SIG-M5 treated with dmso at 0.1 percent for 504 hours (cell line): ENCODE data around the gene CD48.

Experiments
- DNase-seq: peaks from one replicate; lab custom pipeline; 2025; ENCODE audit not compliant: unreplicated experiment; lab: John Stamatoyannopoulos, UW

CD48 gene

GRCh38 chr1:160680399-160680798 is 31.2 kb downstream of the CD48 start:
- no peak for DNase-seq

DNA sequence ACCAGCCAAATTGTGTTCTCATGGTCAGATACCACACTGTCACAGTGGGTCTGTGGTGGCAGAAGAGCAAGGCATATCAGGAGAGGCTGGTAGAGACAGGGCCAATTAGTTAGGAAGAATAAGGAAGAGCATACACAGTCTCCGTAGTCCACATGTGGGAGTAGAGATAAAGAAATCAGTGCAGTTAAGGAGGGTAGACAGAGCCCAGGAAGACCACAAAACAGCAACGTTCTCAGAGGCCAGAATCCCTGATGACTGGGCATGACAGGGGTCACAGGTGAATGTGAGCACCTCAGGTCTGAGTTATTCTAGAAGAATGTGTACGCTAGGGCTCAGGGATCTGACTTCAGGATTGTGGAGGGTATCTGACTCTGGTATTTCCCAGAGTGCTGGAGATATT is 31.7 kb downstream of the CD48 start:
- DNase-seq, result no peak

GRCh38 chr1:160676869-160677597 is 34.6 kb downstream of the CD48 start:
- no peak for DNase-seq

DNA sequence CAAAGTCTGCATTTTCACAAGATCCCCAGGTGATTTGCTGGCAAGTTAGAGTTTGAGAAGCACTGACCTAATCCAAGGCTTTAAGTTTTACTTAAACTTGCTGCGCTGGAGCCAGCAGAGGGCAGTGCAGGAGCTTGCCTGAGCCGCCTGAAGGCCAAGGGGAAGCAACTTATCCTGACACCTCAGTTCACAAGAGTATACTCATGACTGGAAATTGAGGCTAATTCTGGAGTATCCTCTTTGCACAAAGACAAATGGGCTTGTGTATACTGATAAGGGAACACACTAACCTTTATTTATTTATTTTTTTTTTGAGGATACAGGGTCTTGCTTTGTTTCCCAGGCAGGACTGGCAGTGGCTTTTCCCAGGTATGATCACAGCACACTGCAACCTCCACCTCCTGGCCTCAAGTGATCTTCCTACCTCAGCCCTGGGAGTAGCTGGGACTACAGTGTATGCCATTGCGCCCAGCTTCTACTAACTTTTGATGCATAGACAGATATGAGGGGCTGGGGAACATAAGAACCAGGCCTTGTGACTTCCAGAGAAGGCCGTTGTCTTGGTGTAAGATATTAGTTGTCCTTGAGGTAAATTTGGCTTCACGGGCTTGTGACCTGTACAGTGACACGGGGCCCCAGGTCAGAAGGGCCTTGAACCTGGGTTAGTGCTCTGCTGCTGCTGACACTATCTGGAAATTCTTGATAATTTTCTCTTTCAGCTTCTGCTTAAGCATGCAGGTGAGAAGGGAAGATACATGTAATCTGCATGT is 35.8 kb downstream of the CD48 start:
- peak; percentile 76 for DNase-seq

DNA sequence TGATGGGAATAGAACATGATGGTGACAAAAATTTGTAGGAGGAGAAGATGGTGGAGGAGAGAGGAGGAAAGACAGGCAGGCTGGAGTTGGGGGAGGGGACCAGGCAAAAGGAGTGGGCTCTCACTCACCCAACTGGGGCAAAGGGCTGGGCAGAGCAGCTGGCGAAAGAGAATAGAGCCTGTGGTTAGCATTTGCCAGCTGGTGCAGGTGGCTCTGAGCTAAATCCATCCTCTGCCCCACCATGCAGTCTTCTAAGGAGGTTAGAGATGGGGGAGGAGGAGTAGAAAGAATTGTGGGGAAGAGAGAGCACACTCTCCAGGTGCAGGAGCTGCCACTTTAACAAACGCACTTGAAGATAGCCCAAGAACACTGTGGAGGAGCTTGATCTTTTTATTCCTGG is 37.2 kb downstream of the CD48 start:
- DNase-seq, result no peak

DNA sequence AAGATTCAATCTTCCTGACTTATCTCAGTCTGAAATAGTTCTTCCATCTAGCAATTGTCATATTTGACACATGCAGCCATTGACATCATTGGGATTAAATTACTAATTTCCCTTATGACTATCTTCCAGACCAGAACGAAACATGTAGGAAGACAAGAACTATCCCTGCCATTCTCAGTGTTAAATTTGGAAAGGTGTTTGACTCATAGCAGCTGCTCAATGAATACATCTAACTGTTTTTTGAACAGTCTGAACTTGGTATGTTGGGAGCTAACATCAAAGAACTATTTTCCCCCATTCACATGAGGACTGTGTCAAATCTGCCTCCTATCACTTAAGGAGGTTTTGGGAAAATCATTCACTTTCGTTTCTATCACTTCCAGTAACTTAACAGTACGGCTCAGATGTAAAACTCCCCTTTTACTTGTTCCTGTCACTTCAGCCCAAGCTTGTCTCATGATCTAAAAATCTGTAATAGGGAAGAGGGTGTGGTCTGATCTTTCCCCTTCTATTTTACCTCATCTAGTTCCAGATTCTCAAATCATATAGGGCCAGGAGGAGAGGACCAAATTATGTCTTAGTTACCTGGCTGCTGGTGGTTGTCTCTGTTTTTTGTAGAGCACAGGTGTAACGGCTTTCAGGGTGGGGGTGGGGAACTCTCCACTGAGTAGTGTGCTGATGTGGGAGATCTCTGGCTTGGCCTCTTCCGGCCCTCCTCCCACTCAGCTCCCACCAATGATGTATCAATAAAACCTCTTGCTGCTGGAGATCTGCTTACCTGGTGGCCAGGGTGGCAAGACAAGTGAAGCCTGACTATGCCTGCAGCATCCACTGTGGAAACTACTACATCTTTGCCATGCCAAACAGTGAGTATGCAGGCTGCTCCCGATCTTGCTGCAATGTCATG is 38.6 kb downstream of the CD48 start:
- no peak for DNase-seq

DNA sequence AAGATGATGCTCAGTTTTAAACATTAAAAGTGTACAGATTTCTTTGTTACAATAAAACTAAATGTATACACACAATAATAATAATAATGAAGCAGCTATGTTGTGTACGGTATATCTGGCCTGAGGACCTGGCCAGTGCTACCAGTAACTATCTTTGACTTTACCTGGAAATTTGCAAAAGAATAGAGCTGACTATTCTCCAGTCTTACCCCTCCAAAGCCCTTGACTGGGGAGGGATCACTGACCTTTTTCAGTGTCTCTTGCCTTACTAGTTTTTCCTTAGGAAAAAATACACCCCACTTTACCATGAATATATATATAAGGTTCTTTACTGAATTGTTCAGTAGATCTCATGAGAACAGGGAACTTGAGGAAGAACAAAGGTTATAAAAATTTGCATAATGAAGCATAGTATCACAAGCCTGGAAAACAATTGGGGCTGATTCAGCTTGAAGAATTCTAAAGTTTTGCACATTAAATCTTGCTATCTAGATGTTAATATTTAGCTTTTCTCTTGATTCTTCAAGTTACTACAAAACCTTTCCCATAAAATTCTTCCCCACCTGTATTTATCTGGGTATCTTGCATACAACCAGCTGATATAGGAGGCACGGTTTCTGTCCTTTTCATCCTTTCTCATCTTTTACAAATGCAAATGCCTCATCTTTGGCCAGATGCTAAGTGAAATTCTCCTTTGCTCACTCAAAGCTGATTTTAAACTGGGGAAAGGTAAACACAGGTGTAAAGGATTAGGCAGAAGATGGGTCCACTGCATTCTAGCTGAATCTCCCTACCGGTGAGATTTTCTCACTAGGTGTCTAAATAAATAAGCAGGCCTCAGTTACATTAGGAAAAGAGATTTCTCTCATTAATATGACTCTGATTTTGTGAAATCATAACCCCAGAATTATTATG is 39.8 kb downstream of the CD48 start:
- DNase-seq, result no peak

DNA sequence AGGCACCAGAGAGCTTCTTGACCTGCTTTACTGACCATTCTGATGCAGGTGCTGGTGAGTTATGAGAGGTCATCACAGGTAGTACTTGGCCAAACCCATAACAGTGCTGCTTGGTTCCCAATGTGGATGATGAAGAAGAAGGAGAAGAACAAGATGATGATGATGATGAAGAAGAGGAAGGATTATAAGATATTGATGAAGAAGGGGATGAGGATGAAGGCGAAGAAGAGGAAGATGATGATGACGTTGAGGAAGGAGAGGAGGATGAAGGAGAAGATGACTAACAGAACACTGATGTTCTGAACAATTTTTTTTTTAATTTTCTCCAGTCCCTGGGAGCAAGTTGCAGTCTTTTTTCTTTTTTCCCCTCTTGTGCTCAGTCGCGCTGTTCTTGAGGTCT is 40.9 kb downstream of the CD48 start:
- no peak for DNase-seq

GRCh38 chr1:160669802-160670201 is 41.8 kb downstream of the CD48 start:
- DNase-seq, result no peak

- DNase-seq, result no peak
Measured at GRCh38 chr1:160669276-160669675, 42.3 kb downstream of the CD48 start.

DNA sequence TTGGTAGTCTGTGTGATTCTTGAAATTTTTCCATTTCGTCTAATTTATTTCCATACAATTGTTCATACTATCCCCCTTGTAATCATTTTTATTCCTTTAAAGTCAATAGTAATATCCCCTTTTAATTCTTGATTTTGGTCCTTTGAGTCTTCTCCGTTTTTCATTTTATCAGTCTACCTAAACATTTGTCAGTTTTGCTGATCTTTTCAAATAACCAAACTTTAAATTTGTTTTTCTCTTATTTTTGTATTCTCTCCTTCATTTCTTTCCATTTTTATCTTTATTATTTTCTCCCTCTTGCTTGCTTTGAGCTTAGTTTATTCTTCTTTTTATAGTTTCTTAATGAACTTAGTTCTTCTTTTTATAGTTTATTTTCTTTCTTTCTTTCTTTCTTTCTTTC is 43.7 kb downstream of the CD48 start:
- no peak for DNase-seq

DNA sequence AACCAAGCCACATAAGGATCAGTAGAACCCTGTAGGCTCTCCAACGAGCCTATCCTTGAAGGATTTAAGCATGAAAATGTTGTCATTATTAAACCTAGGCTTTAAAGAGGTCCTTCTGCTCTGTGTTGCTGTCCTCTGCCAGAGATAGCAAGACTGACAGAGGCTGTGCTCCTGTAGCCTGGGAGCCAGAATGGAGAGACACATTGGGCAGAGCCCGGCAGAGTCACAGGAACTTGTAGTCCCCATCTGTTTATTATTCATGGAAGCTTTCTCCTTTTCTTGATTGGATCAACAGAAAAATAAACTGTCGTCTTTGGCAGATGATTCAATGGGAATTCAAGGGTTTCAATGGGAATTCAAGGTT is 45.6 kb downstream of the CD48 start:
- no peak for DNase-seq

DNA sequence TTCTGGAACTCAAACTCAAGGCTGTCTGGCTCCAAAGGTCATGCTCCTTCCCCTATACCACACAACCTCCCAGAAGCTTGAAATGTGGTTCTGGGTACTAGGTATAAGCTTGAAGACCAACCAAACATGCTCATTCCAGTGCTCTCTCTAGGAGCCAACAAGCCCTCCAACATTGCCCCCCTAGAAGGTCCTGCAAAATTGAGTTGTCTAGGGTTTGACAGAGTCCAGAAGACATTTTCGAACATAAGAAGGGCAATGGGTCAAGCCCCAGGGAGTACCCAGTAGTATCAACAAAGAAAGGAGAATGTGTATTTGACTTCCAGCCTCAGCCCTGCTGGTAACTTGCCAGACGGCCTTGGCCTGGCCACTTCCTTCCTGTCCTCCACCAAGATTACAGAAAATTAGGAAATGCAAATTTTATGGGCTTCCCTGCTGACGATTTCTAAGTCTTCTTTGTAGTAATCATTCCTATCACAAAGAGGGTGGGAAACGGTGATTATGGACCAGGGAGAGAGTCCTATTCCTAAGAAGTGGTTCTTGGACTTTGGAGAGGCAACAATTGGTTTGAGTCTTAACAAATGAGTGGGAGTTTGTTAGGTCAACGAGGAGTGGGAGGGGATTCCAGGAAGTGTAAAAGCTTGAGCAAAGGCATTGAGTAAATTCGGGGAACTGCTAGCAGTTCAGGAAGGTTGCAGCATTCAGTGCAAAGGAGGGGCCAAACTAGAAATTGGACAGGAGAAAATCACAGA is 46.1 kb downstream of the CD48 start:
- peak; percentile 87 for DNase-seq

DNA sequence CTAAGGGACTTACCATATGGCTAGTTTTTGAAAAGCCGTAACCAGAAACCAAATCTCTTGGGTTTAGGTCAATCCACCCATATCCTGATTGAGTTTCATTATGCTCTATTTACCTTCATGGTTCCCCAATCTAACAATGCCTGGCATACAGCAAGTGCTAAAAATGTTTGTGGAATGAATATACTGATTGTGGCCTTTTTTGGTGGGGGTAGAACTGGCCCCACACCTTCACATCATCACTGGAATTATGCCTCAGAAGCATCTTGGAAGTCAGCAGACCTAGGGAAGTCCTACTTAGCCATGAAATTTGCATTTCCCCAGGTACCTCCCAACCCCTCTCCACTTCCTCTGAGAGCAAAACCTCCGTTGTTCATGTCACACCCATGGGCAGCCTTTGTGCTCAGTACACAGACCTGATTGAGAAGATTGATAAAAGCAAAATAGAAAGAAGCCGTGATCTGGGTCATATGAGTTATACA is 47.0 kb downstream of the CD48 start:
- no peak for DNase-seq

GRCh38 chr1:160662910-160663309 is 48.7 kb downstream of the CD48 start:
- no peak for DNase-seq

GRCh38 chr1:160659566-160659965 is 52.1 kb downstream of the CD48 start:
- DNase-seq, result no peak

GRCh38 chr1:160658814-160659193 is 52.8 kb downstream of the CD48 start:
- DNase-seq, result peak; percentile 18

- no peak for DNase-seq
Measured at GRCh38 chr1:160658162-160658813, 53.3 kb downstream of the CD48 start.

GRCh38 chr1:160657250-160657781 is 54.3 kb downstream of the CD48 start:
- peak; percentile 94 for DNase-seq
